Measurements from ENCODE around the gene CASK.

DNA sequence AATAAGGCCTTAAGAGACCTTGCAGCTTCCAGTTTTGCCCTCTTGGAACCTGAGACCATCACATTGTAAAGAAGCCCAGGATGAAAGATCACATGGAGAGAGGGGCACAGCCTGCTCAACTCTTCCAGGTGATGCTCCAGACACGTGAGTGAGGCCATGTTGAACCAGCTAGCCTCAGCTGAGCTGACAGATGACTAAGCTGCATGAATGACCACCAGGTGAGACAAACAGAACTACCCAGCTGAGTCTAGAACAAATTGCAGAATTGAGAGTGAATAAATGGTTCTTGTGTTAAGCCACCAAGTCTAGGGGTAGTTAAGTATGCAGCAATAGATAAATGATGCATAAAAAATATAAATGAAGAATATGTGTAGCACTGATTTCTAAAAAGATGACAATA is 216.1 kb downstream of the CASK start:
- TF ChIP-seq, protein P1, sequence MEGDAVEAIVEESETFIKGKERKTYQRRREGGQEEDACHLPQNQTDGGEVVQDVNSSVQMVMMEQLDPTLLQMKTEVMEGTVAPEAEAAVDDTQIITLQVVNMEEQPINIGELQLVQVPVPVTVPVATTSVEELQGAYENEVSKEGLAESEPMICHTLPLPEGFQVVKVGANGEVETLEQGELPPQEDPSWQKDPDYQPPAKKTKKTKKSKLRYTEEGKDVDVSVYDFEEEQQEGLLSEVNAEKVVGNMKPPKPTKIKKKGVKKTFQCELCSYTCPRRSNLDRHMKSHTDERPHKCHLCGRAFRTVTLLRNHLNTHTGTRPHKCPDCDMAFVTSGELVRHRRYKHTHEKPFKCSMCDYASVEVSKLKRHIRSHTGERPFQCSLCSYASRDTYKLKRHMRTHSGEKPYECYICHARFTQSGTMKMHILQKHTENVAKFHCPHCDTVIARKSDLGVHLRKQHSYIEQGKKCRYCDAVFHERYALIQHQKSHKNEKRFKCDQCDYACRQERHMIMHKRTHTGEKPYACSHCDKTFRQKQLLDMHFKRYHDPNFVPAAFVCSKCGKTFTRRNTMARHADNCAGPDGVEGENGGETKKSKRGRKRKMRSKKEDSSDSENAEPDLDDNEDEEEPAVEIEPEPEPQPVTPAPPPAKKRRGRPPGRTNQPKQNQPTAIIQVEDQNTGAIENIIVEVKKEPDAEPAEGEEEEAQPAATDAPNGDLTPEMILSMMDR (IDR thresholded peaks at IDR 0.05), result no peak
- TF ChIP-seq POLR2A (IDR thresholded peaks at IDR 0.05), result no peak

Data from Peyer's patch (tissue), 4 donors.